Measurements from ENCODE around the gene TGM2.

TGM2 gene

GRCh38 chr20:38199501-38200390 is 34.7 kb upstream of the TGM2 start:
- no peak for DNase-seq

- no peak for DNase-seq
Observed at GRCh38 chr20:38198238-38198861, 33.3 kb upstream of the TGM2 start.

- no peak for DNase-seq
Observed at GRCh38 chr20:38197619-38198018, 32.5 kb upstream of the TGM2 start.

- DNase-seq = no peak
Observed at GRCh38 chr20:38197217-38197616, 32.1 kb upstream of the TGM2 start.

- no peak for DNase-seq
Observed at GRCh38 chr20:38196592-38196991, 31.5 kb upstream of the TGM2 start.

- DNase-seq = no peak
Observed at GRCh38 chr20:38196076-38196475, 31.0 kb upstream of the TGM2 start.

GRCh38 chr20:38195521-38195920 is 30.5 kb upstream of the TGM2 start:
- no peak for DNase-seq

- DNase-seq = no peak
Observed at GRCh38 chr20:38194971-38195504, 30.0 kb upstream of the TGM2 start.

- DNase-seq = no peak
Observed at GRCh38 chr20:38193586-38194105, 28.6 kb upstream of the TGM2 start.

- DNase-seq = no peak
Observed at GRCh38 chr20:38192323-38192885, 27.3 kb upstream of the TGM2 start.

- DNase-seq = no peak
Observed at GRCh38 chr20:38191654-38192053, 26.6 kb upstream of the TGM2 start.

GRCh38 chr20:38190936-38191371 is 25.9 kb upstream of the TGM2 start:
- DNase-seq = no peak

GRCh38 chr20:38190166-38190565 is 25.1 kb upstream of the TGM2 start:
- no peak for DNase-seq

GRCh38 chr20:38187517-38187916 is 22.4 kb upstream of the TGM2 start:
- DNase-seq = no peak

GRCh38 chr20:38186788-38187221 is 21.7 kb upstream of the TGM2 start:
- no peak for DNase-seq

- no peak for DNase-seq
Observed at GRCh38 chr20:38184101-38184500, 19.0 kb upstream of the TGM2 start.

GRCh38 chr20:38181971-38182370 is 16.9 kb upstream of the TGM2 start:
- DNase-seq = no peak

- no peak for DNase-seq
Observed at GRCh38 chr20:38181207-38181801, 16.2 kb upstream of the TGM2 start.

- no peak for DNase-seq
Observed at GRCh38 chr20:38180781-38181180, 15.7 kb upstream of the TGM2 start.

- DNase-seq = no peak
Observed at GRCh38 chr20:38179846-38180245, 14.8 kb upstream of the TGM2 start.

- no peak for DNase-seq
Observed at GRCh38 chr20:38178581-38178980, 13.5 kb upstream of the TGM2 start.

GRCh38 chr20:38178065-38178491 is 13.0 kb upstream of the TGM2 start:
- DNase-seq = no peak

GRCh38 chr20:38177201-38177600 is 12.1 kb upstream of the TGM2 start:
- no peak for DNase-seq

All from CD4-positive, alpha-beta T cell treated with Interleukin-12 subunit alpha and Interleukin-12 subunit beta, for 1 hour (primary cell).